GM19099 (cell line): ENCODE results near the gene BACE1.

Experiments
- POLR2A ChIP-seq: IDR thresholded peaks from 3 replicates; pipeline ENCODE4 v1.6.1; 2011; ENCODE audit warnings: low read depth; ENCODE audit not compliant: insufficient read length; ENCODE audit errors: extremely low read depth

BACE1 gene

DNA sequence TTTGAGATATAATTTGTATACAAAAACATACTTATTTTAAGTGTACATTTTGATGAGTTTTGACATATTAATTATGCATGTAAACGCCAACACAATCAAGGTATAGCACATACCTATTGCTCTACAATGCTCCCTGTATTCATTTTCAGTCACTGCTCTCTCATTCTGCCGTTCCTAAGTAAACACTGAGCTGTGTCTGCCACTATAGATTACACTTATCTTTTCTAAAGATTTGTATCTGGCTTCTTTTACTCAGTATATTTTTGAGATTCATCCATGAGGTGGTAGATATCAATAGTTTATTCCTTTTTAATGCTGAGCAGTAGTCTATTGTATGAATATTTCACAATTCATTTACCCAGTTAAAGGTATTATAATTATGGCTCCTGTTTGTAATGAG, 50.3 kb downstream of the BACE1 start:
- TF ChIP-seq POLR2A: no peak

GRCh38 chr11:117259417-117259816, 56.6 kb downstream of the BACE1 start:
- TF ChIP-seq POLR2A: no peak

DNA sequence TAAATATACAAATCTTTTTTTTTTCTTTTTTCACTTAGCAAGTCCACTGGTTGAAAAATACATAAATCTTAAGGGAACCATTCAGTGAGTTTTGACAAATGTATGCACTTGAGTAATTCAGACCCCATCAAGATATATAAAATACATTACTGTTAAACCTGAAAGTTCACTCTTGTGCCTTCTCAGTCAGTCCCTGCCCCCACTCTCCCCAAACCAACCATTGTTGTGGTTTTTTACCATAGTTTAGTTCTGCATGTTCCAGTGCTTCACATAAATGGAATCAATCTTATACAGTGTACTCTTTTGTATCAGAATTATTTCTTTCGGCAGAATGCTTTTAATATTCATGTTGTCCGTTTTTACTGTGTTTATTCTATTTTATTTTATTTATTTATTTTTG, 57.5 kb downstream of the BACE1 start:
- TF ChIP-seq POLR2A: no peak

GRCh38 chr11:117256573-117256972, 59.5 kb downstream of the BACE1 start:
- TF ChIP-seq POLR2A: no peak

DNA sequence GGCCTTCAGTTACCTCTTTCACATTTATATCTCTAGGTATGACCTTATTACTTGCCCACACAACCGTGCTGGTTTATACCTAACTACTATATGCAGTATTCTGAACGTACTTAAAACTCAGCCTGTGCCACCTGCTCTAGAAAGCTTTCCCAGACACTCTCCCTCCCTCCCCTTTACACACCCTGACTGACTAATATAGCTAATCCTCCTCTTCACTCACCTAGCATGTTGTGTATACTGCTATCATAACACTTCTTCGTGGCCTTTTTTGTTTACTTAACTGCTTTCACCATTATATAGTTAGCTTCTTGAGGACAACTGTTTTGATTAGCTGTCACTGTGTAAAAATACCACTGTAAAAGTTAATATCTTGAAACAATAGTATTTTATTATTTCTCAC, 60.1 kb downstream of the BACE1 start:
- TF ChIP-seq POLR2A: no peak

DNA sequence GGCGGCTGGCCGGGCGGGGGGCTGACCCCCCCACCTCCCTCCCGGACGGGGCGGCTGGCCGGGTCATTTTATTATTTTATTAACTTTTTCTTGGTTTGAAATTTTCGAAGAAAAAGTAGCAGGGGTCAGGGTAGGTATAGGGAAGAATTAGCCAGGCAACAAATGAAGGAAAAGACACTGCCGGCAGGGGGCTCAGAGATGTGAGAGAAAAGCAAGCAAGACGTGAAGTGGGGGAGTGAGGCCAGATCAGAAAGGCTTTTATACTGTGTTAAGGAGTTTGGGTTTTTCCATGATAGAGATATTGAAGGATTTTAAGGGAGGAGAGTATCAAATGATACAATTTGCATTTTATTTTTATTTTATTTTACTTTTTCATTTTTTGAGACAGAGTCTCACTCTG, 64.5 kb downstream of the BACE1 start:
- no peak for TF ChIP-seq POLR2A

- no peak for TF ChIP-seq POLR2A
Observed at GRCh38 chr11:117249571-117249970, 66.5 kb downstream of the BACE1 start.

GRCh38 chr11:117248341-117248740, 67.7 kb downstream of the BACE1 start:
- TF ChIP-seq POLR2A: no peak

DNA sequence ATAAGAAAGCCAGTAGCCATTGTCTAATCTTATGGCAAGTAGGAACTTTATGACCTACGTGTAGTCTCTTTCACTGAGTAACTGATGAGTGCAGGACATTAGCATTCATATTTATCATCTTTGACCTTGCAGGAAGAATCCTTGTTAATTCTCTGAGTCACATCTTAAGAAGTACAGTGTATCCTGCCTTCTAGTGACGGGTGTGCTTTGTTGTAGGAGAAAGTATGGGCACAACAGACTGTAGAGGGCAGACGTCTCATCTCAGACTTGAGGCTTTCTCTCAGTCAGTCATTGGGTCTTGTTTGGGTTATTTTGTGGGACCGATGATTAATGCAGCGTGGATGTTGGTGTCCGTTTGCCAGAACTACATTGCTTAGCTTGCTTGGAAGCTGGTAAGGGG, 76.8 kb downstream of the BACE1 start:
- TF ChIP-seq POLR2A: no peak

DNA sequence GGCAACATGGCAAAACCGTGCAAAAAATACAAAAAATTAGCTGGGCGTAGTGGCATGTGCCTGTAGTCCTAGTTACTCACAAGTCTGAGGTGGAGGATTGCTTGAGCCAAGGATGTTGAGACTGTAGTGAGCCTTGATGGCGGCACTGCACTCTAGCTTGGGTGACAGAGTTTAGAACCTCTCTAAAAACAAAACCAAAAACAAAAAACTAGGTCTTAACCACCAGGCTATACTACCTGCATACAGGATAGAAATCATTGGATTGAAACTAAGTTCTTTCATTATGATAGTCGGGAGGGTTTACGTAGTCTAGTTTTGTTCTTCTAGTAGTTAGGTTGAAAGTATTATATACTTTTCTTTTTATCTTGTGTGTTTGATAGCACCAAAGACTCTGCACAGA, 77.8 kb downstream of the BACE1 start:
- no peak for TF ChIP-seq POLR2A
